B cell (primary cell): ENCODE results near the gene MOSPD3. TPM values are rescaled to one million over a fixed set of nuclear protein-coding genes. Genes with fewer than 3 reads are reported as not detected.
A peak's percentile ranks its signal among the peaks of the same experiment; 100 is the strongest.

ENCODE experiments used
- ATAC-seq: fragments of 200-7000 bp; cut with Tn5 transposase; one replicate; pipeline ENCODE4 v1.10.0; 2021; ENCODE audit warnings: low read depth, mild to moderate bottlenecking, moderate number of reproducible peaks, moderate library complexity
- CTCF ChIA-PET: fragments of 350-600 bp; sonication (Branson Sonifier 250); formaldehyde crosslinking; loops from one replicate; lab custom pipeline; 2021; ENCODE audit warnings: antibody characterized with exemption, inconsistent platforms; lab: Charles Lee
- POLR2A ChIA-PET: fragments of 350-600 bp; sonication (Branson Sonifier 250); formaldehyde crosslinking; loops from one replicate; lab custom pipeline; 2021; ENCODE audit warnings: antibody characterized with exemption; lab: Charles Lee
- DNase-seq: peaks from one replicate; pipeline ENCODE4 v3.0.0; 2013
- H2AFZ ChIP-seq: 2 replicates; pipeline ENCODE4 v1.6.1; 2012; ENCODE audit warnings: mild to moderate bottlenecking, low read depth, low read length; ENCODE audit not compliant: insufficient read depth, poor library complexity, severe bottlenecking
- H3K27ac ChIP-seq, 2 donors: 1 replicate in 1 of 2; 2 replicates in 1 of 2; pipeline ENCODE4 v1.5.1; 2012 to 2013; ENCODE audit warnings: low read length in 2 of 2, mild to moderate bottlenecking in 2 of 2, moderate library complexity in 1 of 2
- H3K27me3 ChIP-seq, 4 experiments: fragments of 200-600 bp in 1 of 4; sonication (generic) in 1 of 4; replicated peaks in 1 of 4; 1 replicate in 2 of 4; 2 replicates in 2 of 4; pipeline versions ENCODE4 v1.6.1 to v1.7.0; 2013 to 2016; ENCODE audit warnings: low read length in 3 of 4, mild to moderate bottlenecking in 2 of 4, mixed read lengths in 1 of 4, moderate library complexity in 1 of 4; ENCODE audit not compliant: insufficient read depth in 4 of 4, control insufficient read depth in 3 of 4; ENCODE audit errors: control extremely low read depth in 1 of 4
- H3K36me3 ChIP-seq, 2 experiments: replicated peaks in 1 of 2; 1 replicate in 1 of 2; 2 replicates in 1 of 2; pipeline versions ENCODE4 v1.6.1 to v1.7.1; 2013; ENCODE audit warnings: low read length in 1 of 2; ENCODE audit not compliant: insufficient read depth in 2 of 2, control insufficient read depth in 1 of 2; ENCODE audit errors: control extremely low read depth in 1 of 2, extremely low read depth in 1 of 2
- H3K4me1 ChIP-seq, 2 donors: fragments of 200-600 bp in 1 of 2; sonication (generic) in 1 of 2; 1 replicate in 1 of 2; 2 replicates in 1 of 2; pipeline versions ENCODE4 v1.5.1 to v1.6.1; 2013 to 2017; ENCODE audit warnings: low read length in 2 of 2; ENCODE audit not compliant: control insufficient read depth in 2 of 2, insufficient read depth in 2 of 2
- H3K4me2 ChIP-seq: replicated peaks from 2 replicates; pipeline ENCODE3; 2012; ENCODE audit warnings: mild to moderate bottlenecking, low read depth, low read length; ENCODE audit not compliant: poor library complexity, severe bottlenecking
- H3K4me3 ChIP-seq, 5 experiments: fragments of 200-600 bp in 1 of 5; sonication (generic) in 1 of 5; 1 replicate in 3 of 5; 2 replicates in 2 of 5; pipeline versions ENCODE4 v1.5.1 to v1.7.0; 2011 to 2016; ENCODE audit warnings: low read length in 4 of 5, mild to moderate bottlenecking in 4 of 5, low read depth in 2 of 5, control low read depth in 1 of 5, moderate library complexity in 1 of 5; ENCODE audit not compliant: insufficient read depth in 1 of 5; ENCODE audit errors: control extremely low read depth in 1 of 5, extremely low read depth in 1 of 5
- H3K79me2 ChIP-seq: fragments of 200-600 bp; sonication (generic); one replicate; pipeline ENCODE4 v1.6.0; 2016; ENCODE audit warnings: low read length; ENCODE audit not compliant: control insufficient read depth, insufficient read depth
- H3K9ac ChIP-seq: fragments of 200-600 bp; sonication (generic); 2 replicates; pipeline ENCODE4 v1.6.1; 2017; ENCODE audit warnings: mild to moderate bottlenecking, low read length, moderate library complexity
- H3K9me3 ChIP-seq, 3 donors: one replicate each; pipeline versions ENCODE4 v1.6.1 to v1.7.1; 2013; ENCODE audit warnings: low read length in 2 of 3; ENCODE audit not compliant: control insufficient read depth in 2 of 3, insufficient read depth in 1 of 3; ENCODE audit errors: control extremely low read depth in 1 of 3
- H4K20me1 ChIP-seq: 2 replicates; pipeline ENCODE4 v1.6.0; 2012; ENCODE audit warnings: mild to moderate bottlenecking, low read length; ENCODE audit not compliant: insufficient read depth, control insufficient read depth, poor library complexity, severe bottlenecking
- H3K27ac Mint-ChIP-seq: one replicate; pipeline ENCODE4 v1.8.0; 2021; ENCODE audit warnings: mixed read lengths
- H3K27me3 Mint-ChIP-seq: one replicate; pipeline ENCODE4 v1.8.0; 2021; ENCODE audit warnings: mixed read lengths
- H3K4me1 Mint-ChIP-seq: one replicate; pipeline ENCODE4 v1.8.0; 2021; ENCODE audit warnings: mixed read lengths
- H3K4me3 Mint-ChIP-seq: one replicate; pipeline ENCODE4 v1.8.0; 2021; ENCODE audit warnings: mixed read lengths
- H3K9me3 Mint-ChIP-seq: one replicate; pipeline ENCODE4 v1.8.0; 2022; ENCODE audit warnings: mixed read lengths; ENCODE audit not compliant: insufficient read depth
- CTCF ChIP-seq: fragments of 200-600 bp; IDR thresholded peaks from one replicate; pipeline ENCODE4 v1.8.0; 2022; ENCODE audit warnings: antibody characterized with exemption, mild to moderate bottlenecking
- EZH2 ChIP-seq: IDR thresholded peaks from 2 replicates; pipeline ENCODE4 v1.6.1; 2012; ENCODE audit warnings: borderline replicate concordance, low read depth, mild to moderate bottlenecking, moderate library complexity, low read length; ENCODE audit not compliant: insufficient read depth, poor library complexity, severe bottlenecking
- WGBS: methylation state at CpG from one replicate; pipeline ENCODE4 v1.1.5; 2013; ENCODE audit warnings: missing lambda C conversion rate; ENCODE audit not compliant: insufficient coverage; 5-methylcytosine and 5-hydroxymethylcytosine counted together
- intact Hi-C: fragments of 100-400 bp; cut with micrococcal nuclease; formaldehyde crosslinking; loops from one replicate; pipeline ENCODE4 v1.10.0; 2022
- polyA plus RNA-seq: library from polyadenylated mRNA; depleted of rRNA; stranded (reverse); fragments of >200 nt; gene quantifications from 2 replicates; pipeline ENCODE4 v1.2.3, GENCODE V29; 2012
- total RNA-seq, 2 donors: library from RNA; stranded (reverse); fragments of 120-200 nt in 1 of 2; gene quantifications; 1 replicate in 1 of 2; 2 replicates in 1 of 2; pipeline versions ENCODE4 v1.2.3 to v1.2.4, GENCODE V29; 2013 to 2022

MOSPD3 gene
- total and polyA plus RNA-seq, 2 donors (not counting 1 experiment from before 2014, with no cell fraction given): 18.8 to 19.2 TPM

- Histone ChIP-seq H3K9ac (no peak overlapping the region), H3K4me3 (no peak overlapping the region), H3K4me1 (peaks cover 23 to 32% of the 10 kb centered on the region in 2 donors), H3K36me3 (peaks cover 0 to 72% of the 10 kb centered on the region in 2 experiments), H3K79me2 (peaks cover 70% of the 10 kb centered on the region), H3K27me3 (no peaks in the 10 kb centered on the region), H3K9me3 (no peaks in the 10 kb centered on the region), H3K4me2 (no peak overlapping the region), H3K27ac (no peak overlapping the region), H4K20me1 (peaks cover 84% of the 10 kb centered on the region), H2AFZ (no peak overlapping the region)
- POLR2A ChIA-PET: no interaction called here
- DNase-seq (no peak), ATAC-seq (no peak)
- Mint-ChIP-seq H3K4me3 (no peak overlapping the region), H3K9me3 (no peaks in the 10 kb centered on the region), H3K27me3 (no peaks in the 10 kb centered on the region), H3K4me1 (peaks cover 36% of the 10 kb centered on the region), H3K27ac (no peak overlapping the region)
- TF ChIP-seq CTCF: no peak
- TF ChIP-seq EZH2: no peak
- WGBS: 94% methylated on average over 10 of the region's 11 CpGs
- CTCF ChIA-PET: interaction anchor here (0.6 to 11.1 kb wide), 2 partner anchors 12 to 18 kb away, joined by 3 to 226 read pairs; no protein-coding TSS in a partner anchor
- intact Hi-C loops: no loop called here
Observed at GRCh38 chr7:100580466-100581283, 31.7 kb upstream of the MOSPD3 start.

GRCh38 chr7:100582041-100582579 lies 30.2 kb upstream of the MOSPD3 start:
- Histone ChIP-seq H3K27ac (peak overlapping the region; percentile 94 to 97), H3K4me3 (no peak overlapping the region), H3K36me3 (peaks cover 0 to 57% of the 10 kb centered on the region in 2 experiments), H3K4me1 (peaks cover 26 to 36% of the 10 kb centered on the region in 2 donors), H3K27me3 (no peaks in the 10 kb centered on the region), H3K9me3 (no peaks in the 10 kb centered on the region), H4K20me1 (peaks cover 73% of the 10 kb centered on the region), H3K9ac (no peak overlapping the region), H3K79me2 (peaks cover 70% of the 10 kb centered on the region), H3K4me2 (peak overlapping the region; percentile 92), H2AFZ (no peak overlapping the region)
- Mint-ChIP-seq H3K4me3 (peak overlapping the region; percentile 98), H3K27me3 (no peaks in the 10 kb centered on the region), H3K27ac (peak overlapping the region; percentile 99), H3K4me1 (peaks cover 41% of the 10 kb centered on the region), H3K9me3 (no peaks in the 10 kb centered on the region)
- WGBS: 95% methylated on average over 12 of the region's 20 CpGs
- ATAC-seq (no peak), DNase-seq (no peak)
- TF ChIP-seq CTCF (no peak), EZH2 (no peak)
- CTCF ChIA-PET: interaction anchor here (11.1 kb wide), 1 partner anchor 19 kb away, joined by 226 read pairs; no protein-coding TSS in a partner anchor
- intact Hi-C loops: no loop called here
- POLR2A ChIA-PET: interaction anchor here (0.5 to 0.6 kb wide), 2 partner anchors 22 to 50 kb away, joined by 3 to 4 read pairs; no protein-coding TSS in a partner anchor
